WTC11 (cell line): ENCODE results near the gene TMEM179.

Experiments used
- TF ChIP-seq, protein P1 (sequence below): fragments of 200-600 bp; IDR thresholded peaks from 2 replicates; pipeline ENCODE4 v1.8.0; 2022; ENCODE audit warnings: antibody characterized with exemption
- TF ChIP-seq, protein P2 (sequence below): sonication (generic); formaldehyde crosslinking; IDR thresholded peaks from 2 replicates; pipeline ENCODE4 v1.8.1; 2022; ENCODE audit warnings: mild to moderate bottlenecking, missing genetic modification reagents, moderate library complexity, borderline replicate concordance

DNA sequence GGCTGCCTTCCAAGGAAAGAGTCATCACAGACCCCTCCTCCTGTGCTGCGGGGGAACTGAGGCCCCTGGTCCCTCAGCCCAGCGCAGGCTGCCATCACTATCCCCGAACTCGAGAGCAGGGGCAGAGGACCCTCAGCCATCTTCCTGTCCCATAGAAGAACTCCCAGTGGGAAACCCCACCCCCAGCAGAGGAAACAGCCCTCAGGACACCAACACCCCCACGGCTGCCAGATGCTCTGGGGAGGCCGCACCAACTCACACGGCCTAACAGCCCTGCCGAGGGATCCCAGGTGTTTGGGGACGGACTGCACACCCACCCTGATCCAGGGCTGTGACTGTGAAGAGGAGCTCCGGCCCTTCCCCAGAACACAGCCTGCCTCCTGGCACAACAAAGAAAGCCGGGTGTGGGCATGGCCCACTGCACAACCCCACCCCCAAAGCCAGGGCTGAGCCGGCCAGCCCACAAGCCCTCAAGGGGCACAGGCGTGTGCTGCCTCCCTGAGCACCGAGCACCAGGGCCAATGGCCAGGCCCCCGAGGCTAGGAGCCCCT lies 41.3 kb downstream of the TMEM179 start:
- TF ChIP-seq, protein P1, sequence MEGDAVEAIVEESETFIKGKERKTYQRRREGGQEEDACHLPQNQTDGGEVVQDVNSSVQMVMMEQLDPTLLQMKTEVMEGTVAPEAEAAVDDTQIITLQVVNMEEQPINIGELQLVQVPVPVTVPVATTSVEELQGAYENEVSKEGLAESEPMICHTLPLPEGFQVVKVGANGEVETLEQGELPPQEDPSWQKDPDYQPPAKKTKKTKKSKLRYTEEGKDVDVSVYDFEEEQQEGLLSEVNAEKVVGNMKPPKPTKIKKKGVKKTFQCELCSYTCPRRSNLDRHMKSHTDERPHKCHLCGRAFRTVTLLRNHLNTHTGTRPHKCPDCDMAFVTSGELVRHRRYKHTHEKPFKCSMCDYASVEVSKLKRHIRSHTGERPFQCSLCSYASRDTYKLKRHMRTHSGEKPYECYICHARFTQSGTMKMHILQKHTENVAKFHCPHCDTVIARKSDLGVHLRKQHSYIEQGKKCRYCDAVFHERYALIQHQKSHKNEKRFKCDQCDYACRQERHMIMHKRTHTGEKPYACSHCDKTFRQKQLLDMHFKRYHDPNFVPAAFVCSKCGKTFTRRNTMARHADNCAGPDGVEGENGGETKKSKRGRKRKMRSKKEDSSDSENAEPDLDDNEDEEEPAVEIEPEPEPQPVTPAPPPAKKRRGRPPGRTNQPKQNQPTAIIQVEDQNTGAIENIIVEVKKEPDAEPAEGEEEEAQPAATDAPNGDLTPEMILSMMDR, result no peak
- TF ChIP-seq, protein P2, sequence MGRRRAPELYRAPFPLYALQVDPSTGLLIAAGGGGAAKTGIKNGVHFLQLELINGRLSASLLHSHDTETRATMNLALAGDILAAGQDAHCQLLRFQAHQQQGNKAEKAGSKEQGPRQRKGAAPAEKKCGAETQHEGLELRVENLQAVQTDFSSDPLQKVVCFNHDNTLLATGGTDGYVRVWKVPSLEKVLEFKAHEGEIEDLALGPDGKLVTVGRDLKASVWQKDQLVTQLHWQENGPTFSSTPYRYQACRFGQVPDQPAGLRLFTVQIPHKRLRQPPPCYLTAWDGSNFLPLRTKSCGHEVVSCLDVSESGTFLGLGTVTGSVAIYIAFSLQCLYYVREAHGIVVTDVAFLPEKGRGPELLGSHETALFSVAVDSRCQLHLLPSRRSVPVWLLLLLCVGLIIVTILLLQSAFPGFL (CRISPR knock-in tag), result no peak
